Endodermal cell (in vitro differentiated cells): ENCODE results near the gene SDK1. TPM values are rescaled to one million over a fixed set of nuclear protein-coding genes. Genes with fewer than 3 reads are reported as not detected.

Experiments
- DNase-seq: peaks from one replicate; pipeline ENCODE4 v3.0.0-alpha.2; 2017
- H3K27ac ChIP-seq: 2 replicates; pipeline ENCODE4 v1.5.1; 2013; ENCODE audit warnings: mild to moderate bottlenecking, low read depth, low read length, moderate library complexity
- H3K27me3 ChIP-seq: 2 replicates; pipeline ENCODE4 v1.6.1; 2013; ENCODE audit warnings: mild to moderate bottlenecking, low read length, moderate library complexity; ENCODE audit not compliant: insufficient read depth, control insufficient read depth, poor library complexity, severe bottlenecking
- H3K36me3 ChIP-seq: 2 replicates; pipeline ENCODE4 v1.7.0; 2013; ENCODE audit warnings: mild to moderate bottlenecking, low read length, moderate library complexity; ENCODE audit not compliant: control insufficient read depth, insufficient read depth
- H3K4me1 ChIP-seq: one replicate; pipeline ENCODE4 v1.7.0; 2013; ENCODE audit warnings: low read length; ENCODE audit not compliant: control insufficient read depth, insufficient read depth
- H3K4me3 ChIP-seq: 2 replicates; pipeline ENCODE4 v1.5.1; 2013; ENCODE audit warnings: mild to moderate bottlenecking, low read length, moderate library complexity
- H3K9ac ChIP-seq: 2 replicates; pipeline ENCODE4 v1.6.1; 2013; ENCODE audit warnings: mild to moderate bottlenecking, low read length, moderate library complexity; ENCODE audit not compliant: poor library complexity, severe bottlenecking; ENCODE audit errors: extremely low read depth
- H3K9me3 ChIP-seq: 2 replicates; pipeline ENCODE4 v1.6.1; 2013; ENCODE audit warnings: mild to moderate bottlenecking, low read length, moderate library complexity; ENCODE audit not compliant: control insufficient read depth
- H3K27ac Mint-ChIP-seq: 2 replicates; pipeline ENCODE4 v1.8.0; 2020; ENCODE audit warnings: mixed read lengths
- H3K27me3 Mint-ChIP-seq: 2 replicates; pipeline ENCODE4 v1.8.0; 2021; ENCODE audit warnings: mild to moderate bottlenecking, mixed read lengths; ENCODE audit not compliant: insufficient read depth
- H3K36me3 Mint-ChIP-seq: 2 replicates; pipeline ENCODE4 v1.8.0; 2020; ENCODE audit warnings: low read depth, mixed read lengths
- H3K4me1 Mint-ChIP-seq: 2 replicates; pipeline ENCODE4 v1.8.0; 2020; ENCODE audit warnings: mixed read lengths
- H3K4me3 Mint-ChIP-seq: 2 replicates; pipeline ENCODE4 v1.8.0; 2020; ENCODE audit warnings: mild to moderate bottlenecking, moderate library complexity, mixed read lengths
- H3K9me3 Mint-ChIP-seq: 2 replicates; pipeline ENCODE4 v1.8.0; 2020; ENCODE audit warnings: mild to moderate bottlenecking, mixed read lengths
- CTCF ChIP-seq: fragments of 200-600 bp; sonication (generic); conservative IDR thresholded peaks from 2 replicates; pipeline ENCODE4 v1.5.0; 2021; ENCODE audit warnings: antibody characterized with exemption, mild to moderate bottlenecking
- WGBS, 2 experiments: methylation state at CpG; one replicate each; pipeline versions ENCODE4 v1.1.5 to v1.1.7; 2013; ENCODE audit warnings: missing lambda C conversion rate in 2 of 2, mixed read lengths in 1 of 2; ENCODE audit not compliant: insufficient coverage in 1 of 2, insufficient read length in 1 of 2; 5-methylcytosine and 5-hydroxymethylcytosine counted together
- total RNA-seq, 2 donors: library from RNA; stranded (reverse); fragmentation: NEBNext Ultra II Directional in 1 of 2; extraction: Animal tissue kit (Norgen Biotek cat#: 25700) in 1 of 2; gene quantifications; 2 replicates in 1 of 2; 3 replicates in 1 of 2; pipeline ENCODE4 v1.2.1, GENCODE V29; 2021

Gene SDK1
- total RNA-seq, 2 donors from 2014 or later = 22.7 to 23.1 TPM

DNA sequence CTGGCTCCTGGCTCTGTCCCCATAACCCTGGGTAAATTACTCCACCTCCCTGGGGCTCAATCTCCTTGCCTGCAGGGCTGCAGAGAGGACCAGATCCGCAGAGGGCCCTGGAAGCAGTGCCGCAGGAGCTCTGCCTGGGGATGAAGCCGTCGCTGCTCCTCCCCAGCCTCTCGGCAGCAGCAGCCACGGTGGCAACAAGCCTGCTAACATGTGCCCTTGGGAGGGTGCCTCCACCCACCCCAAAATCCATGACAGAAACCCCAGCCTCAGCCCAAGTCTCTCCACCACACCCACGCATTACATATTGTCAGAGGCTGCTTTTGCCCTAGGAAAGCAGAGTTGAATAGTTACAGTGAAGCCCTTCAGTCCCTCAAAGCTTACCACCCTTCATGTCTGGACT, 894.6 kb downstream of the SDK1 start:
- TF ChIP-seq CTCF = no peak
- H3K36me3 ChIP-seq = no peaks in the 10 kb centered on the region
- H3K27ac ChIP-seq = no peak overlapping the region
- peaks cover 6% of the 10 kb centered on the region for H3K36me3 Mint-ChIP-seq
- no peaks in the 10 kb centered on the region for H3K27me3 ChIP-seq
- DNase-seq = no peak
- no peak overlapping the region for H3K27ac Mint-ChIP-seq
- H3K4me3 Mint-ChIP-seq = no peak overlapping the region
- H3K9me3 ChIP-seq = no peaks in the 10 kb centered on the region
- no peaks in the 10 kb centered on the region for H3K4me1 ChIP-seq
- no peak overlapping the region for H3K9ac ChIP-seq
- no peaks in the 10 kb centered on the region for H3K9me3 Mint-ChIP-seq
- 87 to 100% methylated on average over 2 to 7 of the region's 7 CpGs for WGBS, 2 experiments
- no peaks in the 10 kb centered on the region for H3K4me1 Mint-ChIP-seq
- no peak overlapping the region for H3K4me3 ChIP-seq
- H3K27me3 Mint-ChIP-seq = no peaks in the 10 kb centered on the region

DNA sequence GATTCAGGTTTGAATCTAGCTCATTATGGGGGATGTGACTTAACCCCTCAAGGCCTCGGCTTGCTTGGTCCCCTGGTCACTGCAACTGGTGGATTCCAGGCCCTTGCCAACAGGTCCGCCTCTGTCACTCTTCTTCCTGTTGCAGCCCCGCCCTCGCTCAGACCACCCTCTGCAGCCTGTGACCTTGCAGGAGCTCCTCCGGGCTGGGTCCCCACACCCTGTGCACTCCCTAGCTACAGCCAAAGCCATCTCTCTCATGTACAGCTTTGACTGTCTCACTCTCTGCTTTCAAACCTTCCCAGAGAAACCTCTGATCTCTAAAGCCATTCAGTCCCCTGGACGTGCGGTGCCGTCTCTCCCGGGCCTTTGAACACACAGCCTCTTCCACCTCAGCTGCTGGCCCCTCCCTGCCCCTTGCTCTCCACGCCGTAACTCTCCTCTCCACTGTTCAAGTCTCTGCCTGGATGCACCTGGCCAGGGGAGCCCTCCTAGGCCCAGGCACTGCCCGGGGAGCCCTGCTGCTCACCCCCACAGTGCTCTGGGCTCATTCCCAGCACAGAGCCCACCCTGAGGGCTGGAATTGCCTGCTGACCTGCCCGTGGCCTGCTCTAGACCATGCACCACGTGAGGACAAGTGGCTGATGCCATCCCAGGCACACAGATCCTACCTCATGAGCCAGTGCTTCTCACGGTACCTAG, 895.2 kb downstream of the SDK1 start:
- DNase-seq = no peak
- WGBS, 2 experiments = 88 to 91% methylated on average over 11 to 15 of the region's 15 CpGs
- Mint-ChIP-seq H3K4me3 (no peak overlapping the region), H3K27me3 (no peaks in the 10 kb centered on the region), H3K9me3 (no peaks in the 10 kb centered on the region), H3K36me3 (peaks cover 6% of the 10 kb centered on the region), H3K4me1 (no peaks in the 10 kb centered on the region), H3K27ac (no peak overlapping the region)
- Histone ChIP-seq H3K36me3 (no peaks in the 10 kb centered on the region), H3K4me3 (no peak overlapping the region), H3K4me1 (no peaks in the 10 kb centered on the region), H3K27me3 (no peaks in the 10 kb centered on the region), H3K27ac (no peak overlapping the region), H3K9me3 (no peaks in the 10 kb centered on the region), H3K9ac (no peak overlapping the region)
- TF ChIP-seq CTCF = no peak

- Histone ChIP-seq H3K9me3 (no peaks in the 10 kb centered on the region), H3K4me1 (no peaks in the 10 kb centered on the region), H3K36me3 (no peaks in the 10 kb centered on the region), H3K27me3 (no peaks in the 10 kb centered on the region), H3K9ac (no peak overlapping the region), H3K27ac (no peak overlapping the region), H3K4me3 (no peak overlapping the region)
- Mint-ChIP-seq H3K27ac (no peak overlapping the region), H3K36me3 (peaks cover 2% of the 10 kb centered on the region), H3K27me3 (peaks cover 3% of the 10 kb centered on the region), H3K4me3 (no peak overlapping the region), H3K4me1 (peaks cover 3% of the 10 kb centered on the region), H3K9me3 (no peaks in the 10 kb centered on the region)
- WGBS, 2 experiments = 91 to 95% methylated on average over 6 of the region's 6 CpGs
- no peak for TF ChIP-seq CTCF
- no peak for DNase-seq
Measured at GRCh38 chr7:4198301-4198700, 897.2 kb downstream of the SDK1 start.
